A673 (cell line): Measurements from ENCODE around the gene TMEM217. TPM values are rescaled to one million over a fixed set of nuclear protein-coding genes. Genes with fewer than 3 reads are reported as not detected.

Source experiments
- BruUV-seq: library from RNA; stranded (reverse); fragments of 400-500 nt; replicated peaks from 2 replicates; lab custom pipeline; 2021; lab: Mats Ljungman, UMichigan
- CTCF ChIA-PET: fragments of 300-600 bp; sonication (Branson Sonifier 250); formaldehyde crosslinking; loops from one replicate; lab custom pipeline; 2022; ENCODE audit warnings: antibody characterized with exemption; lab: Charles Lee
- POLR2A ChIA-PET: fragments of 300-600 bp; sonication (Branson Sonifier 250); formaldehyde crosslinking; loops from one replicate; lab custom pipeline; 2022; ENCODE audit warnings: antibody characterized with exemption; ENCODE audit not compliant: low non-redundant PET; lab: Charles Lee
- DNase-seq: peaks from one replicate; pipeline ENCODE4 v3.0.0-alpha.2; 2015; ENCODE audit warnings: low spot score
- H3K27ac ChIP-seq: fragments of 200-600 bp; sonication (generic); 2 replicates; pipeline ENCODE4 v1.5.1; 2016; ENCODE audit warnings: mixed run types, low read depth, mild to moderate bottlenecking, mixed read lengths, antibody characterized with exemption, low read length; ENCODE audit not compliant: poor library complexity, severe bottlenecking
- H3K27me3 ChIP-seq: fragments of 200-600 bp; sonication (generic); replicated peaks from 2 replicates; pipeline ENCODE4 v1.6.1; 2017; ENCODE audit warnings: mixed run types, low read depth, mild to moderate bottlenecking, mixed read lengths, antibody characterized with exemption, low read length; ENCODE audit not compliant: insufficient read depth, poor library complexity
- H3K36me3 ChIP-seq: fragments of 200-600 bp; sonication (generic); 2 replicates; pipeline ENCODE4 v1.6.1; 2016; ENCODE audit warnings: mixed run types, mild to moderate bottlenecking, mixed read lengths, antibody characterized with exemption, low read length; ENCODE audit not compliant: insufficient read depth, poor library complexity, severe bottlenecking
- H3K4me1 ChIP-seq: fragments of 200-600 bp; sonication (generic); 2 replicates; pipeline ENCODE4 v1.6.1; 2017; ENCODE audit warnings: mixed run types, mild to moderate bottlenecking, mixed read lengths, antibody characterized with exemption, low read length; ENCODE audit not compliant: insufficient read depth, poor library complexity, severe bottlenecking
- H3K4me3 ChIP-seq: fragments of 200-600 bp; sonication (generic); 2 replicates; pipeline ENCODE4 v1.5.1; 2016; ENCODE audit warnings: low read depth, mixed run types, mild to moderate bottlenecking, mixed read lengths, low read length; ENCODE audit not compliant: poor library complexity, severe bottlenecking
- H3K9me3 ChIP-seq: fragments of 200-600 bp; sonication (generic); 2 replicates; pipeline ENCODE4 v1.6.1; 2016; ENCODE audit warnings: mixed run types, low read depth, mild to moderate bottlenecking, mixed read lengths, antibody characterized with exemption, low read length; ENCODE audit not compliant: poor library complexity, severe bottlenecking
- CTCF ChIP-seq: fragments of 300-800, 200-600 bp; sonication (generic); conservative IDR thresholded peaks from 2 replicates; pipeline ENCODE4 v1.5.1; 2017; ENCODE audit warnings: low read depth, mild to moderate bottlenecking, antibody characterized with exemption, low read length, moderate library complexity, mixed read lengths
- EZH2 ChIP-seq: fragments of 200-600 bp; sonication (generic); IDR thresholded peaks from 2 replicates; pipeline ENCODE4 v1.6.1; 2017; ENCODE audit warnings: borderline replicate concordance, low read depth, mild to moderate bottlenecking, mixed read lengths, antibody characterized with exemption, low read length; ENCODE audit not compliant: poor library complexity, severe bottlenecking
- intact Hi-C: fragments of 100-400 bp; cut with micrococcal nuclease; formaldehyde crosslinking; loops from one replicate; pipeline ENCODE4 v1.10.0; 2022; ENCODE audit not compliant: unreplicated experiment
- total RNA-seq: library from RNA; stranded (reverse); gene quantifications from 2 replicates; pipeline ENCODE4 v1.2.3, GENCODE V29; 2021

The TMEM217 gene
- total RNA-seq, 1 experiment from 2014 or later = 0.37 TPM

GRCh38 chr6:37282371-37282770 lies 24.4 kb upstream of the TMEM217 start:
- H3K9me3 ChIP-seq = no peaks in the 10 kb centered on the region
- ChIA-PET POLR2A (no interaction called here), CTCF (no interaction called here)
- H3K27ac ChIP-seq = peak overlapping the region; percentile 72
- H3K4me1 ChIP-seq = peaks cover 41% of the 10 kb centered on the region
- no peak for TF ChIP-seq CTCF
- no peak for TF ChIP-seq EZH2
- intact Hi-C loops = no loop called here
- H3K27me3 ChIP-seq = no peaks in the 10 kb centered on the region
- peaks cover 19% of the 10 kb centered on the region for H3K36me3 ChIP-seq
- BruUV-seq = no TSS peak
- no peak for DNase-seq
- no peak overlapping the region for H3K4me3 ChIP-seq

DNA sequence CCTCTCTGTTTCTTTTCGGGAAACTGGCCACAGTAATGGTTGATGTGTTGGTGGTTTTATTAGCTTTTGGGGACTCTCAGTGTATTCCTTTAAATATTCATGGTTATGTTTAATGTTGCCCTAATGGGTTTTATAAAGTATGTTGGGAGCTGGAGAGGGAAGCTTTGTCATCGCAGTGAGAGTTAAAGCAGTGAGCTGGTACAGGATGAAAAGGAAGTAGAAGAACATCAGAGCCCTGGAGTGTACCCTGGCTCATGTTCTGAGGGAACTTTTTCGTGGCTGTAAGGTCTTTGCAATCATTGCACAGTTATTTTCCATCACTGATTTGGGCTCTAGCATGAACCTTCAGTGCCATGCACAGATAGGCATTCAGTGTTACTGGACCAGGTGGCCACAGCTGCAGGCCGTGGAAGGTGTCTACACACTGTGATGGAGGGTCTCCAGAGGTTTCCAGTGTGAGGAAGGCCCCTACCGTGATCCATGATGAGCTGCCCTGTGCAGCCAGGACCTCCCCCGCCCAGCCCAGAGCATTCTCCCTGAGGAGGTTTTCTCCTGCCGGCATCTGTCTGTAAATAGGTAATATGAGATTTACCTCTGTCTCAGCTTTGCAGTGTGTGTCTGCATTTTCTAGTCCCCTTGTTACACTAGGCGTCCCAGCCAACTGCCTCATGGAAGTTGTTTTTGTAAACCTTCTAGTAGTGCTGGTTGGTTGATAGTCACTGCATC lies 22.4 kb upstream of the TMEM217 start:
- no peaks in the 10 kb centered on the region for H3K9me3 ChIP-seq
- H3K27ac ChIP-seq = no peak overlapping the region
- no peak for DNase-seq
- peaks cover 13% of the 10 kb centered on the region for H3K36me3 ChIP-seq
- TF ChIP-seq CTCF (no peak), EZH2 (no peak)
- H3K4me1 ChIP-seq = peaks cover 41% of the 10 kb centered on the region
- H3K27me3 ChIP-seq = no peaks in the 10 kb centered on the region
- no TSS peak for BruUV-seq
- ChIA-PET POLR2A (no interaction called here), CTCF (no interaction called here)
- H3K4me3 ChIP-seq = no peak overlapping the region
- intact Hi-C loops = no loop called here

- intact Hi-C loops = no loop called here
- no peak overlapping the region for H3K4me3 ChIP-seq
- CTCF ChIA-PET = no interaction called here
- no peak overlapping the region for H3K27ac ChIP-seq
- no peak for TF ChIP-seq EZH2
- no peak for TF ChIP-seq CTCF
- POLR2A ChIA-PET = no interaction called here
- H3K27me3 ChIP-seq = no peaks in the 10 kb centered on the region
- H3K9me3 ChIP-seq = no peaks in the 10 kb centered on the region
- no peak for DNase-seq
- no TSS peak for BruUV-seq
- peaks cover 41% of the 10 kb centered on the region for H3K4me1 ChIP-seq
- peaks cover 5% of the 10 kb centered on the region for H3K36me3 ChIP-seq
These were observed 21.6 kb upstream of the TMEM217 start for GRCh38 chr6:37279366-37280134.
